Measurements from ENCODE around the gene ADGRE2. TPM values are rescaled to one million over a fixed set of nuclear protein-coding genes. Genes with fewer than 3 reads are reported as not detected.

Gene ADGRE2
- total RNA-seq, 4 donors from 2014 or later: 0.05 to 0.40 (median 0.23) TPM

DNA sequence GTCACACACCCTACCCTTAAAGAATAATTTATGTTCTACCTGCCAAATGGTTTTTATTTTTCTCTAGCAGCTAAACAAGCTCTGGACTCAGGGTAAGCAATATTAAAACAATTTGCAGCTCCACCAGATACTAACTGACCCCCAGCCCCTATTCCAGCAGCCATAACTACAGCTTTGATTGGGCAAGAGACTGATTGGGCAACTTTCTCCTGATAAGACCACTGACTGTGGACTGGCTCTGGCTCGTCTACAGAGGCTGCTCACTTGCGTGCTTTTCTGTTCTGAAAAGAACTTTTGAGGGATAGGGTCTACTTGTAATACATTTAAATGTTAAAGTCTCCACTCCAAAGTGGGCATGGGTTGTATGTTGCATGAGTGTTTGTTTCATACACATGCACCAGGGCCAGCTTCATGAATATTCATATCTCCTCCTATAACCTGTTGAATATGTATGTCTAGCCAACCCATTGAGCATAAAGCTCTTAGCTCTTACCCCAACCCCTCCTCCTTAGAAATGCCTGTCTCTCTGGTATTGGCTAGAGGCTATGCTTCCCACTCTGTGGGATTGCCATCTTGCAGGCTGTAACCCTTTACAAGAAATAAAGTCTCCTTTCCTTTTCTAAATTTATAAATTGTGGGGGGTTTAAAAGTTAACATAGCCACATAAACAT lies 36.8 kb upstream of the ADGRE2 start:
- H3K36me3 ChIP-seq: no peaks in the 10 kb centered on the region
- no peaks in the 10 kb centered on the region for H3K27me3 ChIP-seq
- in situ Hi-C loops (cut with MboI; ENCODE audit: low sequenced_read_pairs in 4 of 4): no loop called here
- H3K9me3 ChIP-seq: no peaks in the 10 kb centered on the region
- no peaks in the 10 kb centered on the region for H3K4me1 ChIP-seq
- no peak for ATAC-seq
- no peak overlapping the region for H3K4me3 ChIP-seq
- TF ChIP-seq, protein P1, sequence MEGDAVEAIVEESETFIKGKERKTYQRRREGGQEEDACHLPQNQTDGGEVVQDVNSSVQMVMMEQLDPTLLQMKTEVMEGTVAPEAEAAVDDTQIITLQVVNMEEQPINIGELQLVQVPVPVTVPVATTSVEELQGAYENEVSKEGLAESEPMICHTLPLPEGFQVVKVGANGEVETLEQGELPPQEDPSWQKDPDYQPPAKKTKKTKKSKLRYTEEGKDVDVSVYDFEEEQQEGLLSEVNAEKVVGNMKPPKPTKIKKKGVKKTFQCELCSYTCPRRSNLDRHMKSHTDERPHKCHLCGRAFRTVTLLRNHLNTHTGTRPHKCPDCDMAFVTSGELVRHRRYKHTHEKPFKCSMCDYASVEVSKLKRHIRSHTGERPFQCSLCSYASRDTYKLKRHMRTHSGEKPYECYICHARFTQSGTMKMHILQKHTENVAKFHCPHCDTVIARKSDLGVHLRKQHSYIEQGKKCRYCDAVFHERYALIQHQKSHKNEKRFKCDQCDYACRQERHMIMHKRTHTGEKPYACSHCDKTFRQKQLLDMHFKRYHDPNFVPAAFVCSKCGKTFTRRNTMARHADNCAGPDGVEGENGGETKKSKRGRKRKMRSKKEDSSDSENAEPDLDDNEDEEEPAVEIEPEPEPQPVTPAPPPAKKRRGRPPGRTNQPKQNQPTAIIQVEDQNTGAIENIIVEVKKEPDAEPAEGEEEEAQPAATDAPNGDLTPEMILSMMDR (IDR thresholded peaks at IDR 0.05 in 4 of 5, conservative IDR thresholded peaks at IDR 0.05 in 1 of 5): no peak
- no peak for TF ChIP-seq POLR2A (IDR thresholded peaks at IDR 0.05)
- no peak for DNase-seq
- H3K27ac ChIP-seq: no peak overlapping the region
- intact Hi-C loops (cut with DNase I; ENCODE audit: low total_unique reads): no loop called here

DNA sequence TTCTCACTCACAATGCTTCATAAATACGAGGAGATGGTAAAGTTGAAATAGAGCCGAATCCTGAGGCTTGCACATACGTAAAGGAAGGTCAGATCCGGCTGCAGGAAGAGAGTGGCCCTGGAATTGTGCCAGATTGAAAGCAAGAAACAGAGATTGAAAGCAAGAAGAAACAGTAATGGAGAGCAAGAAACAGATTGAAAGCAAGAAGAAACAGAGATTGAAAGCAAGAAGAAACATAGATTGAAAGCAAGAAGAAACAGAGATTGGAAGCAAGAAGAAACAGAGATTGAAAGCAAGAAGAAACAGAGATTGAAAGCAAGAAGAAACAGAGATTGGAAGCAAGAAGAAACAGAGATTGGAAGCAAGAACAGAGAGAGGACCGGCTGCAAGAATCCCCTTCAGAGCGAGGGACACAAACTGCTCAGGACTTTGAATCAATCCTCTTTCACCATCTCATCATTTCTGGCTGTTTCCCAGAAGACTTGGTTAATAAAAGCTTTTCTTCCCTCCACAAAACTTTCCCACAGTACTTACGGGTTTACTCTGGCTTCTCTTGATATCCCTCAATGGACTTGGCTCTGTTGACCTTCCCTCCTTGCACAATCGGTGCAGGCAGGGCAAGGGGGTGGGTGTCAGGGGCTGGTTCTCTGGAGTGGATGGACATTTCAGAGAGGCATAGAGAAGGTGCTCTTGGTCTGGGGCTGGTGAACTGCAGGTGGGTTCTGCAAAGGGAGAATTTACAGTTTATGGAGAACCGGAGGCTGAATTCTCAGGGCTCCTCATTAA lies 31.1 kb upstream of the ADGRE2 start:
- intact Hi-C loops (cut with DNase I; ENCODE audit: low total_unique reads): no loop called here
- DNase-seq (no peak), ATAC-seq (peak in 1 of 2 donors; percentile 63)
- no peaks in the 10 kb centered on the region for H3K4me1 ChIP-seq
- H3K27me3 ChIP-seq: no peaks in the 10 kb centered on the region
- no peak overlapping the region for H3K4me3 ChIP-seq
- no peaks in the 10 kb centered on the region for H3K36me3 ChIP-seq
- TF ChIP-seq, protein P1 (IDR thresholded peaks at IDR 0.05 in 4 of 5, conservative IDR thresholded peaks at IDR 0.05 in 1 of 5): no peak
- TF ChIP-seq POLR2A (IDR thresholded peaks at IDR 0.05): no peak
- peak overlapping the region in 1 of 4 donors; percentile 45 for H3K27ac ChIP-seq
- in situ Hi-C loops (cut with MboI; ENCODE audit: low sequenced_read_pairs in 4 of 4): no loop called here
- H3K9me3 ChIP-seq: no peaks in the 10 kb centered on the region

DNA sequence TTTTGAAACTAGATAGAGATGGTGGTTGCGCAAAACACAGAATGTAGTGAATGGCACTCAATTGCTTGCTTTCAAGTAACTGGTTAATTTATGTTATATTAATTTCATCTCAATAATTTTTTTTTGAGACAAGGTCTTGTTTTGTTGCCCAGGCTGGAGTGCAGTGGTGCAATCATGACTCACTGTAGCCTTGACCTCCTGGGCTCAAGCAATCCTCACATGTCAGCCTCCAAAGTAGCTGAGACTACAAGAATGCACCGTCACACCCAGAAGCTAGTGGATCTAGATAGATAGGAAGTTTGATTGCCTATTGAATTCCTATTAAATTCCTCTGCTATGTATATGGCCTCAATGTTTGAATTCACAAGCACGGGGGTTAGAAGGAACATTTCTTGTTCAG lies 26.4 kb upstream of the ADGRE2 start:
- H3K4me1 ChIP-seq: no peaks in the 10 kb centered on the region
- in situ Hi-C loops (cut with MboI; ENCODE audit: low sequenced_read_pairs in 4 of 4) (no loop called here), intact Hi-C loops (cut with DNase I; ENCODE audit: low total_unique reads) (no loop called here)
- no peaks in the 10 kb centered on the region for H3K27me3 ChIP-seq
- no peaks in the 10 kb centered on the region for H3K36me3 ChIP-seq
- TF ChIP-seq POLR2A (IDR thresholded peaks at IDR 0.05): no peak
- TF ChIP-seq, protein P1 (IDR thresholded peaks at IDR 0.05 in 4 of 5, conservative IDR thresholded peaks at IDR 0.05 in 1 of 5): no peak
- no peak overlapping the region for H3K4me3 ChIP-seq
- H3K9me3 ChIP-seq: no peaks in the 10 kb centered on the region
- H3K27ac ChIP-seq: no peak overlapping the region
- ATAC-seq: no peak
- no peak for DNase-seq

DNA sequence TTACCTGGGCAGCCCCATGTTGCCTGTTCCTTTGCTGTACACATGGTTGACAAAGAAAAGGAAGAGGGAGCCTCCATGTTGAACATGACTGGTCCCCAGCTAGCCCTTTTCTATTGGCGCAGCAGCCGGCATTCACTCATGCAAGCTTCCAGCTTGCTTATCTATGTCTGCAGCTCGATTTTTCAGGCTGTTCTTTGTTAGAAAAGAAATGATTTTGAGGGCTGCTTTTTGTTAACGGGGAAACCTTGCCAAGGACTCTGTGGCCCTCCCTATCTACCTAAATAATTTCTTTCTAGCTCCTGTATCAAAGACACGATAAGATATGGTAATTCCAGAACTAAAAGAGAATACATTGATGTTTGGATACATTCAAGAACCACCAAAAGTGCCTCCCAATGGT lies 20.4 kb upstream of the ADGRE2 start:
- no peaks in the 10 kb centered on the region for H3K9me3 ChIP-seq
- ATAC-seq: no peak
- TF ChIP-seq POLR2A (IDR thresholded peaks at IDR 0.05): no peak
- TF ChIP-seq, protein P1 (IDR thresholded peaks at IDR 0.05 in 4 of 5, conservative IDR thresholded peaks at IDR 0.05 in 1 of 5): no peak

More for the DNA sequence above, 20.4 kb upstream of the ADGRE2 start:
- Histone ChIP-seq H3K4me3 (no peak overlapping the region), H3K4me1 (no peaks in the 10 kb centered on the region), H3K27me3 (no peaks in the 10 kb centered on the region), H3K27ac (no peak overlapping the region), H3K36me3 (no peaks in the 10 kb centered on the region)
- DNase-seq: no peak
- in situ Hi-C loops (cut with MboI; ENCODE audit: low sequenced_read_pairs in 4 of 4): no loop called here
- intact Hi-C loops (cut with DNase I; ENCODE audit: low total_unique reads): no loop called here

Data from gastrocnemius medialis (tissue), 4 donors.